ENCODE results near the gene CHAD.

Gene CHAD

GRCh38 chr17:50508573-50509460 is 40.1 kb upstream of the CHAD start:
- TF ChIP-seq CTCF (IDR thresholded peaks at IDR 0.05) = no peak

- no peak for TF ChIP-seq CTCF (IDR thresholded peaks at IDR 0.05)
Observed at GRCh38 chr17:50507871-50508572, 39.3 kb upstream of the CHAD start, which contains the start of gene MYCBPAP. MYCBPAP (plus strand) TSS chr17:50508439; CDS start chr17:50508675, 236 bp downstream.

- no peak for TF ChIP-seq CTCF (IDR thresholded peaks at IDR 0.05)
Observed at GRCh38 chr17:50506298-50506697, 37.6 kb upstream of the CHAD start.

GRCh38 chr17:50505591-50506130 is 37.0 kb upstream of the CHAD start:
- no peak for TF ChIP-seq CTCF (IDR thresholded peaks at IDR 0.05)

- TF ChIP-seq CTCF (IDR thresholded peaks at IDR 0.05) = no peak
Observed at GRCh38 chr17:50502301-50502990, 33.8 kb upstream of the CHAD start.

- TF ChIP-seq CTCF (IDR thresholded peaks at IDR 0.05) = peak; percentile 61
Observed at GRCh38 chr17:50501054-50501453, 32.4 kb upstream of the CHAD start.

GRCh38 chr17:50499721-50500120 is 31.0 kb upstream of the CHAD start:
- TF ChIP-seq CTCF (IDR thresholded peaks at IDR 0.05) = no peak

All from LNCAP (cell line).